HepG2 (cell line): ENCODE results near the gene BORCS5. TPM values are rescaled to one million over a fixed set of nuclear protein-coding genes. Genes with fewer than 3 reads are reported as not detected.

ENCODE experiments used
- ATAC-seq: fragments of 200-7000 bp; cut with Tn5 transposase; 3 replicates; pipeline ENCODE4 v1.9.1; 2020; ENCODE audit warnings: mild to moderate bottlenecking, moderate library complexity
- BruUV-seq: library from RNA; stranded (reverse); fragments of 400-500 nt; replicated peaks from 2 replicates; lab custom pipeline; 2021; lab: Mats Ljungman, UMichigan
- CTCF ChIA-PET: fragments of 300-600 bp; formaldehyde crosslinking; extraction: SDS; loops from one replicate; lab custom pipeline; 2021; ENCODE audit warnings: low total read pairs, inconsistent platforms, low intra/inter-chr PET ratio; lab: Yijun Ruan, JAX
- POLR2A ChIA-PET: fragments of 350-600 bp; sonication (Branson Sonifier 250); formaldehyde crosslinking; loops from one replicate; lab custom pipeline; 2020; ENCODE audit warnings: antibody characterized with exemption, inconsistent platforms; lab: Yijun Ruan, JAX
- DNase-seq: peaks from one replicate; pipeline ENCODE4 v3.0.0-alpha.2; 2015; ENCODE audit warnings: low spot score
- FAIRE-seq: peaks from 3 replicates; lab custom pipeline; 2011; peaks lifted over from hg19 to GRCh38; lab: Jason Lieb, UNC
- H2AFZ ChIP-seq: one replicate; pipeline ENCODE4 v1.6.1; 2011; ENCODE audit warnings: low read length, inconsistent platforms
- H3K27ac ChIP-seq: fragments of 300-600 bp; 3 replicates; pipeline ENCODE4 v1.8.0; 2011; ENCODE audit warnings: mixed run types, mild to moderate bottlenecking, mixed read lengths, low read length, inconsistent platforms; ENCODE audit not compliant: insufficient read depth; ENCODE audit errors: extremely low read length
- H3K27me3 ChIP-seq, 2 experiments: fragments of 200-600 bp in 1 of 2; 2 replicates in 1 of 2; 3 replicates in 1 of 2; pipeline versions ENCODE4 v1.6.0 to v1.8.0; 2011; ENCODE audit warnings: low read length in 2 of 2, mild to moderate bottlenecking in 2 of 2, moderate library complexity in 2 of 2, inconsistent platforms in 1 of 2; ENCODE audit not compliant: insufficient read depth in 2 of 2, control insufficient read depth in 1 of 2
- H3K36me3 ChIP-seq, 2 experiments: fragments of 200-600 bp in 1 of 2; replicated peaks in 1 of 2; 2 replicates in 1 of 2; 3 replicates in 1 of 2; pipeline versions ENCODE4 v1.5.1 to v1.8.0; 2011; ENCODE audit warnings: low read length in 2 of 2, inconsistent platforms in 1 of 2; ENCODE audit not compliant: insufficient read depth in 2 of 2, control insufficient read depth in 1 of 2
- H3K4me1 ChIP-seq: 2 replicates; pipeline ENCODE4 v1.5.1; 2012; ENCODE audit warnings: low read length, inconsistent platforms; ENCODE audit not compliant: insufficient read depth
- H3K4me2 ChIP-seq: 2 replicates; pipeline ENCODE4 v1.6.0; 2011; ENCODE audit warnings: low read depth, low read length, inconsistent platforms
- H3K4me3 ChIP-seq, 3 experiments: fragments of 200-600 bp in 1 of 3; sonication (generic), shearing (Covaris generic) in 1 of 3; replicated peaks in 1 of 3; 2 replicates each; pipeline ENCODE4 v1.5.1; 2011 to 2016; ENCODE audit warnings: low read length in 3 of 3, inconsistent platforms in 2 of 3, low read depth in 2 of 3, mild to moderate bottlenecking in 2 of 3, control low read depth in 1 of 3, mixed read lengths in 1 of 3; ENCODE audit not compliant: insufficient read depth in 1 of 3
- H3K79me2 ChIP-seq: one replicate; pipeline ENCODE4 v1.6.1; 2011; ENCODE audit warnings: low read length, inconsistent platforms; ENCODE audit not compliant: insufficient read depth
- H3K9ac ChIP-seq: 2 replicates; pipeline ENCODE4 v1.6.0; 2011; ENCODE audit warnings: mild to moderate bottlenecking, low read depth, low read length, inconsistent platforms; ENCODE audit not compliant: insufficient read depth
- H3K9me3 ChIP-seq: 2 replicates; pipeline ENCODE4 v1.5.1; 2012; ENCODE audit warnings: mild to moderate bottlenecking, low read length
- H4K20me1 ChIP-seq: 2 replicates; pipeline ENCODE4 v1.6.0; 2011; ENCODE audit warnings: inconsistent platforms, mild to moderate bottlenecking, low read length, moderate library complexity; ENCODE audit not compliant: insufficient read depth
- MAFF ChIP-seq: IDR thresholded peaks from 2 replicates; pipeline ENCODE4 v1.6.1; 2011; ENCODE audit warnings: low read depth, low read length, improper control_type of control experiment
- MAFK ChIP-seq, 2 experiments: IDR thresholded peaks in 1 of 2; conservative IDR thresholded peaks in 1 of 2; 2 replicates each; pipeline ENCODE4 v1.6.1; 2011; ENCODE audit warnings: improper control_type of control experiment in 2 of 2, low read length in 2 of 2
- ZNF563 ChIP-seq: sonication (generic); formaldehyde crosslinking; IDR thresholded peaks from 2 replicates; pipeline ENCODE4 v1.8.0; 2022; ENCODE audit warnings: mild to moderate bottlenecking, moderate library complexity, missing genetic modification reagents
- ZNF687 ChIP-seq: sonication (generic); formaldehyde crosslinking; IDR thresholded peaks from 2 replicates; pipeline ENCODE4 v1.5.1; 2020; ENCODE audit warnings: mild to moderate bottlenecking, missing genetic modification reagents, moderate library complexity
- WGBS: methylation state at CpG from one replicate; pipeline ENCODE4 v1.1.6; 2017; ENCODE audit warnings: low lambda C conversion rate; 5-methylcytosine and 5-hydroxymethylcytosine counted together
- in situ Hi-C: cut with HindIII; loops from 2 replicates; pipeline ENCODE4 v1.10.0; 2017; ENCODE audit warnings: low pct_unique_long_range_greater_than_20kb; ENCODE audit not compliant: extremely low pct_ligation_motif_present
- intact Hi-C: fragments of 100-400 bp; cut with micrococcal nuclease; formaldehyde crosslinking; loops from one replicate; pipeline ENCODE4 v1.10.0; 2022; ENCODE audit not compliant: unreplicated experiment
- polyA plus RNA-seq, 8 experiments: library from polyadenylated mRNA; depleted of rRNA in 3 of 8; stranded (reverse) in 7 of 8; unstranded in 1 of 8; fragments of >200 nt; fragmentation: Illumina TruSeq in 4 of 8; extraction: Trizol in 4 of 8; gene quantifications; 2 replicates each; pipeline versions ENCODE4 v1.2.1 to v1.2.3, GENCODE V29; 2011 to 2016; ENCODE audit warnings: low read depth in 4 of 8, missing spikeins in 1 of 8, mixed read lengths in 1 of 8; ENCODE audit not compliant: insufficient read depth in 1 of 8
- total RNA-seq, 5 experiments: library from RNA; depleted of rRNA; stranded (reverse); fragments of >200 nt; fragmentation: Illumina TruSeq; extraction: Trizol; gene quantifications; 2 replicates each; pipeline ENCODE4 v1.2.3, GENCODE V29; 2016; ENCODE audit warnings: low read depth in 1 of 5
- TF ChIP-seq, protein P1 (sequence below): IDR thresholded peaks from 2 replicates; pipeline ENCODE4 v1.6.1; 2016

Gene BORCS5
- total and polyA plus RNA-seq, 2 of the 13 experiments (the other 11 are each of a cell fraction or from before 2014, with no cell fraction given): 3.9 to 4.7 TPM

DNA sequence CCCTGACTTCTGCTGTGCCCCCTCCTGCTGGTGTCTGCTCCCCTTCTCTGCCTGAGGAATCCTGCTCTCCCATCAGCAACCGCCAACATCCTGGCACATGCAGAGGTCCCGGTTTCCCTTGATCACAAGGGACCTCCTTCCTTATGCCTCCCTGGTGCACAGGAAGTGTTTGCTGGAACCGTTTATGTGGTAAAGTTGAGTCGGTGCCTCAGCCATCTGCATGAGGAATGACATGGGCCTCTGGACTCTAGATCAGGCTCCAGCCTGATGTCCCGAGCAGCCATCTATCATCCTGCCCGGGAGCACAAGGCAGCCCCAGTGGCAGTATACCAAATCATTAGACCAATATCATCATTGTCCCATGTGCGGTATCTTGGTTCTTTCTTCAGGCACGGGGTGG is 90.4 kb downstream of the BORCS5 start:
- Histone ChIP-seq H3K9ac (no peak overlapping the region; the same call in 1 of the 2 replicates), H2AFZ (no peak overlapping the region), H3K4me1 (peaks cover 68% of the 10 kb centered on the region), H3K27me3 (no peaks in the 10 kb centered on the region), H3K36me3 (no peaks in the 10 kb centered on the region), H4K20me1 (no peaks in the 10 kb centered on the region), H3K4me3 (no peak overlapping the region), H3K9me3 (no peaks in the 10 kb centered on the region), H3K79me2 (no peaks in the 10 kb centered on the region), H3K27ac (peak overlapping the region; percentile 19)
- POLR2A ChIA-PET: no interaction called here
- BruUV-seq: no TSS peak
- no peak for FAIRE-seq
- no peak for DNase-seq
- 78% methylated on average over 7 of the region's 8 CpGs for WGBS
- CTCF ChIA-PET: no interaction called here
- intact Hi-C loops: no loop called here
- in situ Hi-C loops: no loop called here
- TF ChIP-seq ZNF687 (CRISPR knock-in tag): peak; percentile 67
- TF ChIP-seq ZNF563 (CRISPR knock-in tag): no peak
- TF ChIP-seq, all 625 proteins: peak for 1
- H3K4me2 ChIP-seq: no peak overlapping the region
- peak; percentile 28; the same call in 2 of the 3 replicates for ATAC-seq

GRCh38 chr12:12447837-12448236 is 91.0 kb downstream of the BORCS5 start:
- H3K4me1 ChIP-seq: peaks cover 62% of the 10 kb centered on the region
- POLR2A ChIA-PET: interaction anchor here (0.5 to 0.7 kb wide), 2 partner anchors 31 to 44 kb away, joined by 4 to 5 read pairs; no protein-coding TSS in a partner anchor
- no TSS peak for BruUV-seq
- H3K9me3 ChIP-seq: no peaks in the 10 kb centered on the region
- CTCF ChIA-PET: no interaction called here
- no peak for DNase-seq
- ATAC-seq: no peak
- TF ChIP-seq MAFF: peak; percentile 44
- peak; percentile 66 to 74 for TF ChIP-seq MAFK (conservative IDR thresholded peaks at IDR 0.05 in 1 of 2, IDR thresholded peaks at IDR 0.05 in 1 of 2; ENCODE audit: low read length in 2 of 2)
- TF ChIP-seq, protein P1, sequence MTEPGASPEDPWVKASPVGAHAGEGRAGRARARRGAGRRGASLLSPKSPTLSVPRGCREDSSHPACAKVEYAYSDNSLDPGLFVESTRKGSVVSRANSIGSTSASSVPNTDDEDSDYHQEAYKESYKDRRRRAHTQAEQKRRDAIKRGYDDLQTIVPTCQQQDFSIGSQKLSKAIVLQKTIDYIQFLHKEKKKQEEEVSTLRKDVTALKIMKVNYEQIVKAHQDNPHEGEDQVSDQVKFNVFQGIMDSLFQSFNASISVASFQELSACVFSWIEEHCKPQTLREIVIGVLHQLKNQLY (CRISPR knock-in tag): no peak
- TF ChIP-seq, all 625 proteins: peak for 2
- in situ Hi-C loops (no loop called here), intact Hi-C loops (loop anchor here (2.0 kb wide), 1 partner anchor 49 kb away; no protein-coding TSS in a partner anchor)
- no peaks in the 10 kb centered on the region for H3K36me3 ChIP-seq
- H3K27me3 ChIP-seq: no peaks in the 10 kb centered on the region
- 96% methylated on average over 10 of the region's 10 CpGs for WGBS
- no peak overlapping the region for H3K4me3 ChIP-seq
- no peaks in the 10 kb centered on the region for H3K79me2 ChIP-seq
- H3K27ac ChIP-seq: peak overlapping the region; percentile 19
- H2AFZ ChIP-seq: no peak overlapping the region
- FAIRE-seq: no peak
- H4K20me1 ChIP-seq: no peaks in the 10 kb centered on the region
- no peak overlapping the region for H3K9ac ChIP-seq
- no peak overlapping the region for H3K4me2 ChIP-seq
